GM19239 (cell line): ENCODE measurements around the gene ACOXL.

ENCODE experiments used
- DNase-seq: peaks from one replicate; pipeline ENCODE4 v3.0.0; 2011; ENCODE audit warnings: low spot score; ENCODE audit not compliant: insufficient read length
- FAIRE-seq: peaks from 2 replicates; lab custom pipeline; 2011; peaks lifted over from hg19 to GRCh38; lab: Jason Lieb, UNC

The ACOXL gene

GRCh38 chr2:110983133-110983532, 250.8 kb downstream of the ACOXL start:
- no peak for FAIRE-seq
- DNase-seq: no peak

GRCh38 chr2:110984694-110985490, 252.5 kb downstream of the ACOXL start:
- FAIRE-seq (no peak), DNase-seq (no peak)

- no peak for FAIRE-seq
These were observed 258.1 kb downstream of the ACOXL start for GRCh38 chr2:110990440-110990839.

GRCh38 chr2:110991911-110992310, 259.5 kb downstream of the ACOXL start:
- FAIRE-seq: no peak

More at GRCh38 chr2:110990440-110990839, 258.1 kb downstream of the ACOXL start:
- DNase-seq: no peak

GRCh38 chr2:110992886-110993285, 260.5 kb downstream of the ACOXL start:
- no peak for DNase-seq
- FAIRE-seq: no peak

More at GRCh38 chr2:110991911-110992310, 259.5 kb downstream of the ACOXL start:
- DNase-seq: no peak

- no peak for FAIRE-seq
- DNase-seq: no peak
These were observed 261.3 kb downstream of the ACOXL start for GRCh38 chr2:110993557-110994231.

- DNase-seq: no peak
- no peak for FAIRE-seq
These were observed 262.0 kb downstream of the ACOXL start for GRCh38 chr2:110994250-110994961.

- FAIRE-seq (no peak), DNase-seq (no peak)
These were observed 263.5 kb downstream of the ACOXL start for GRCh38 chr2:110995911-110996310.

- no peak for FAIRE-seq
- no peak for DNase-seq
These were observed 265.1 kb downstream of the ACOXL start for GRCh38 chr2:110997331-110998045.

- no peak for FAIRE-seq
These were observed 265.9 kb downstream of the ACOXL start for GRCh38 chr2:110998311-110998710.

GRCh38 chr2:110999626-111000025, 267.3 kb downstream of the ACOXL start:
- no peak for FAIRE-seq

More at GRCh38 chr2:110998311-110998710, 265.9 kb downstream of the ACOXL start:
- no peak for DNase-seq

GRCh38 chr2:111005307-111005706, 272.9 kb downstream of the ACOXL start:
- DNase-seq: no peak
- FAIRE-seq: no peak

More at GRCh38 chr2:110999626-111000025, 267.3 kb downstream of the ACOXL start:
- DNase-seq: no peak

GRCh38 chr2:111005821-111006220, 273.4 kb downstream of the ACOXL start:
- no peak for FAIRE-seq

GRCh38 chr2:111007757-111008688, 275.6 kb downstream of the ACOXL start:
- DNase-seq (no peak), FAIRE-seq (no peak)

More at GRCh38 chr2:111005821-111006220, 273.4 kb downstream of the ACOXL start:
- DNase-seq: no peak

GRCh38 chr2:111011218-111011617, 278.8 kb downstream of the ACOXL start:
- FAIRE-seq: no peak
- DNase-seq: no peak

GRCh38 chr2:111015283-111015995, 283.1 kb downstream of the ACOXL start:
- DNase-seq (no peak), FAIRE-seq (no peak)

- no peak for DNase-seq
- FAIRE-seq: no peak
These were observed 284.8 kb downstream of the ACOXL start for GRCh38 chr2:111017034-111017622.

- DNase-seq: no peak
- FAIRE-seq: no peak
These were observed 285.5 kb downstream of the ACOXL start for GRCh38 chr2:111017909-111018308.
